ENCODE data around the gene CLTRN.

GRCh38 chrX:15619053-15619755 lies 45.4 kb downstream of the CLTRN start:
- TF ChIP-seq POLR2A (IDR thresholded peaks at IDR 0.05) (no peak), CTCF (IDR thresholded peaks at IDR 0.05) (no peak)

Measured in uterus (tissue), 2 donors.